Retina (tissue), 1 donor: Measurements from ENCODE around the gene TNS3.

ENCODE experiments used
- DNase-seq: peaks from one replicate; pipeline ENCODE4 v3.0.0-alpha.2; 2016

TNS3 gene

GRCh38 chr7:47518827-47519226 lies 63.1 kb downstream of the TNS3 start:
- peak; percentile 33 for DNase-seq

- no peak for DNase-seq
Observed at GRCh38 chr7:47517821-47518480, 64.0 kb downstream of the TNS3 start.

GRCh38 chr7:47516985-47517600 lies 64.8 kb downstream of the TNS3 start:
- DNase-seq, result no peak

GRCh38 chr7:47516386-47516785 lies 65.5 kb downstream of the TNS3 start:
- DNase-seq, result no peak

GRCh38 chr7:47515305-47515834 lies 66.5 kb downstream of the TNS3 start:
- no peak for DNase-seq

- DNase-seq, result no peak
Observed at GRCh38 chr7:47514818-47515217, 67.1 kb downstream of the TNS3 start.

GRCh38 chr7:47514367-47514766 lies 67.5 kb downstream of the TNS3 start:
- DNase-seq, result no peak

- peak; percentile 81 for DNase-seq
Observed at GRCh38 chr7:47513741-47514241, 68.1 kb downstream of the TNS3 start.

- DNase-seq, result no peak
Observed at GRCh38 chr7:47512481-47513176, 69.3 kb downstream of the TNS3 start.

- DNase-seq, result peak; percentile 39
Observed at GRCh38 chr7:47511699-47512370, 70.1 kb downstream of the TNS3 start.

- no peak for DNase-seq
Observed at GRCh38 chr7:47510786-47511185, 71.1 kb downstream of the TNS3 start.

GRCh38 chr7:47510192-47510591 lies 71.7 kb downstream of the TNS3 start:
- no peak for DNase-seq

- no peak for DNase-seq
Observed at GRCh38 chr7:47509571-47509970, 72.3 kb downstream of the TNS3 start.

GRCh38 chr7:47508389-47509380 lies 73.2 kb downstream of the TNS3 start:
- DNase-seq, result no peak

- DNase-seq, result peak; percentile 69
Observed at GRCh38 chr7:47507522-47507921, 74.4 kb downstream of the TNS3 start.

GRCh38 chr7:47506382-47507339 lies 75.2 kb downstream of the TNS3 start:
- DNase-seq, result no peak

- DNase-seq, result no peak
Observed at GRCh38 chr7:47505312-47506007, 76.5 kb downstream of the TNS3 start.

- no peak for DNase-seq
Observed at GRCh38 chr7:47504551-47505311, 77.2 kb downstream of the TNS3 start.

- DNase-seq, result no peak
Observed at GRCh38 chr7:47503281-47503680, 78.6 kb downstream of the TNS3 start.
